PC-3 (cell line): ENCODE results near the gene DMD. TPM values are rescaled to one million over a fixed set of nuclear protein-coding genes. Genes with fewer than 3 reads are reported as not detected.

Experiments used
- ATAC-seq: fragments of 200-7000 bp; cut with Tn5 transposase; 2 replicates; pipeline ENCODE4 v1.9.1; 2020; ENCODE audit warnings: mild to moderate bottlenecking, moderate library complexity
- BruUV-seq: library from RNA; stranded (reverse); fragments of 400-500 nt; replicated peaks from 2 replicates; lab custom pipeline; 2021; lab: Mats Ljungman, UMichigan
- CTCF ChIA-PET: fragments of 300-600 bp; sonication (Branson Sonifier 250); formaldehyde crosslinking; loops from one replicate; lab custom pipeline; 2022; ENCODE audit warnings: antibody characterized with exemption; lab: Charles Lee
- POLR2A ChIA-PET: fragments of 300-600 bp; sonication (Branson Sonifier 250); formaldehyde crosslinking; loops from one replicate; lab custom pipeline; 2022; ENCODE audit warnings: antibody characterized with exemption; ENCODE audit not compliant: unreplicated experiment; lab: Charles Lee
- DNase-seq: peaks from one replicate; pipeline ENCODE4 v3.0.0-alpha.2; 2015
- H2AFZ ChIP-seq: fragments of 300-600 bp; sonication (generic); 2 replicates; pipeline ENCODE4 v1.6.0; 2016; ENCODE audit warnings: antibody characterized with exemption, low read length
- H3F3A ChIP-seq: fragments of 300-600 bp; sonication (generic); one replicate; pipeline ENCODE4 v1.6.0; 2017; ENCODE audit warnings: antibody characterized with exemption, low read length, control low read depth, mild to moderate bottlenecking; ENCODE audit not compliant: unreplicated experiment
- H3K27ac ChIP-seq: fragments of 300-600 bp; sonication (generic); 2 replicates; pipeline ENCODE4 v1.5.1; 2016; ENCODE audit warnings: mild to moderate bottlenecking, low read length
- H3K27me3 ChIP-seq: fragments of 300-600 bp; sonication (generic); 2 replicates; pipeline ENCODE4 v1.6.1; 2016; ENCODE audit warnings: low read length, mixed read lengths
- H3K36me3 ChIP-seq: fragments of 300-600 bp; sonication (generic); 2 replicates; pipeline ENCODE4 v1.6.1; 2016; ENCODE audit warnings: low read depth, mixed run types, low read length, mixed read lengths
- H3K4me1 ChIP-seq: fragments of 300-600 bp; sonication (generic); 2 replicates; pipeline ENCODE4 v1.5.1; 2016; ENCODE audit warnings: low read length; ENCODE audit not compliant: insufficient read depth
- H3K4me2 ChIP-seq: fragments of 300-600 bp; sonication (generic); 2 replicates; pipeline ENCODE4 v1.6.0; 2016; ENCODE audit warnings: low read length
- H3K4me3 ChIP-seq: fragments of 300-600 bp; sonication (generic); 2 replicates; pipeline ENCODE4 v1.5.1; 2016; ENCODE audit warnings: mild to moderate bottlenecking, low read length, mixed read lengths
- H3K79me2 ChIP-seq: fragments of 300-600 bp; sonication (generic); 2 replicates; pipeline ENCODE4 v1.6.1; 2017; ENCODE audit warnings: low read length, mixed read lengths
- H3K9ac ChIP-seq: fragments of 300-600 bp; sonication (generic); 2 replicates; pipeline ENCODE4 v1.6.0; 2016; ENCODE audit warnings: mild to moderate bottlenecking, low read length
- H3K9me2 ChIP-seq: fragments of 300-600 bp; sonication (generic); replicated peaks from 2 replicates; pipeline ENCODE4 v1.6.1; 2016; ENCODE audit warnings: mixed run types, low read length, mixed read lengths
- H3K9me3 ChIP-seq: fragments of 300-600 bp; sonication (generic); 2 replicates; pipeline ENCODE4 v1.6.1; 2016; ENCODE audit warnings: low read length, mixed read lengths
- H4K20me1 ChIP-seq: fragments of 300-600 bp; sonication (generic); 2 replicates; pipeline ENCODE4 v1.6.1; 2016; ENCODE audit warnings: low read length, mixed read lengths
- CTCF ChIP-seq: fragments of 300-600 bp; sonication (generic); conservative IDR thresholded peaks from 2 replicates; pipeline ENCODE4 v1.5.1; 2017; ENCODE audit warnings: antibody characterized with exemption, low read depth, mild to moderate bottlenecking, low read length
- EZH2 ChIP-seq: fragments of 300-600 bp; sonication (generic); IDR thresholded peaks from one replicate; pipeline ENCODE4 v1.6.1; 2017; ENCODE audit warnings: antibody characterized with exemption, mild to moderate bottlenecking, low read length; ENCODE audit not compliant: unreplicated experiment
- EZH2phosphoT487 ChIP-seq: fragments of 300-600 bp; sonication (generic); IDR thresholded peaks from 2 replicates; pipeline ENCODE4 v1.6.1; 2018; ENCODE audit warnings: mild to moderate bottlenecking, antibody characterized with exemption, low read length, borderline replicate concordance
- intact Hi-C: fragments of 100-400 bp; cut with micrococcal nuclease; formaldehyde crosslinking; loops from 2 replicates; pipeline ENCODE4 v1.9.0; 2023
- total RNA-seq: library from RNA; depleted of rRNA; stranded (reverse); fragments of >200 nt; gene quantifications from 2 replicates; pipeline ENCODE4 v1.2.3, GENCODE V29; 2014

The DMD gene
- total RNA-seq, 1 experiment from 2014 or later, result not detected

- H3K9ac ChIP-seq, result no peak overlapping the region
- POLR2A ChIA-PET, result no interaction called here
- DNase-seq, result no peak
Measured at GRCh38 chrX:32998776-32999175, 212.6 kb downstream of the DMD start.

GRCh38 chrX:32995427-32995826 lies 215.9 kb downstream of the DMD start:
- Histone ChIP-seq H3K27me3 (no peaks in the 10 kb centered on the region), H4K20me1 (no peaks in the 10 kb centered on the region), H3K4me3 (no peak overlapping the region), H3K27ac (no peak overlapping the region), H3K9me3 (no peaks in the 10 kb centered on the region), H3K4me2 (no peak overlapping the region), H3K79me2 (no peaks in the 10 kb centered on the region), H2AFZ (no peak overlapping the region), H3K9me2 (no peaks in the 10 kb centered on the region), H3F3A (no peaks in the 10 kb centered on the region), H3K9ac (no peak overlapping the region), H3K36me3 (no peaks in the 10 kb centered on the region), H3K4me1 (no peaks in the 10 kb centered on the region)
- CTCF ChIA-PET, result no interaction called here
- DNase-seq (no peak), ATAC-seq (no peak)
- TF ChIP-seq CTCF (no peak), EZH2 (no peak), EZH2phosphoT487 (no peak)
- intact Hi-C loops, result no loop called here
- POLR2A ChIA-PET, result no interaction called here
- BruUV-seq, result no TSS peak

More at GRCh38 chrX:32998776-32999175, 212.6 kb downstream of the DMD start:
- no peaks in the 10 kb centered on the region for H3K27me3 ChIP-seq
- intact Hi-C loops, result no loop called here
- no peaks in the 10 kb centered on the region for H3F3A ChIP-seq
- H3K9me2 ChIP-seq, result no peaks in the 10 kb centered on the region
- TF ChIP-seq EZH2phosphoT487 (no peak), CTCF (no peak), EZH2 (no peak)
- no peak overlapping the region for H2AFZ ChIP-seq
- no peak overlapping the region for H3K27ac ChIP-seq
- H3K79me2 ChIP-seq, result no peaks in the 10 kb centered on the region
- H3K4me3 ChIP-seq, result no peak overlapping the region
- BruUV-seq, result no TSS peak
- no peaks in the 10 kb centered on the region for H3K4me1 ChIP-seq
- CTCF ChIA-PET, result no interaction called here
- H3K4me2 ChIP-seq, result no peak overlapping the region
- no peak for ATAC-seq
- no peaks in the 10 kb centered on the region for H4K20me1 ChIP-seq
- no peaks in the 10 kb centered on the region for H3K36me3 ChIP-seq
- H3K9me3 ChIP-seq, result no peaks in the 10 kb centered on the region

GRCh38 chrX:32987142-32987541 lies 224.2 kb downstream of the DMD start:
- no peaks in the 10 kb centered on the region for H3K27me3 ChIP-seq
- H4K20me1 ChIP-seq, result no peaks in the 10 kb centered on the region
- no peaks in the 10 kb centered on the region for H3K79me2 ChIP-seq
- no peaks in the 10 kb centered on the region for H3K9me3 ChIP-seq
- ChIA-PET POLR2A (no interaction called here), CTCF (no interaction called here)
- no peak overlapping the region for H3K4me3 ChIP-seq
- TF ChIP-seq EZH2phosphoT487 (no peak), EZH2 (no peak), CTCF (no peak)
- intact Hi-C loops, result no loop called here
- no TSS peak for BruUV-seq
- no peak overlapping the region for H3K4me2 ChIP-seq
- no peaks in the 10 kb centered on the region for H3K4me1 ChIP-seq
- H2AFZ ChIP-seq, result no peak overlapping the region
- H3F3A ChIP-seq, result no peaks in the 10 kb centered on the region
- no peak for DNase-seq
- H3K9me2 ChIP-seq, result no peaks in the 10 kb centered on the region
- H3K9ac ChIP-seq, result no peak overlapping the region
- no peak overlapping the region for H3K27ac ChIP-seq
- no peaks in the 10 kb centered on the region for H3K36me3 ChIP-seq
- no peak for ATAC-seq
